Fibroblast of skin of scalp (primary cell): ENCODE measurements around the gene ALS2CL.
"Not testable (repeated sequence)": the region's sequence is repeated elsewhere in the genome, so short reads cannot be mapped to it uniquely, and the experiment has no call there.

Source experiments
- DNase-seq: peaks from one replicate; pipeline ENCODE4 v3.0.0-alpha.2; 2013

ALS2CL gene

DNA sequence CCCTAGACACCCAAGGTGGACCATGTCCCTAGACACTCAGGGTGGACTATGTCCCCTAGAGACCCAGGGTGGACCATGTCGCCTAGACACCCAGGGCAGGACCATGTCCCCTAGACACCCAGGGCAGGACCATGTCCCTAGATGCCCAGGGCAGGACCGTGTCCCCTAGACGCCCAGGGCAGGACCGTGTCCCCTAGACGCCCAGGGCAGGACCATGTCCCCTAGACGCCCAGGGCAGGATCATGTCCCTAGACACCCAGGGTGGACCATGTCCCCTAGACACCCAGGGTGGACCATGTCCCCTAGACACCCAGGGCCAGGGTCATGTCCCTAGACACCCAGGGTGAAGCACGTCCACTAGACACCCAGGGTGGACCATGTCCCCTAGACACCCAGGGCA is 10.9 kb upstream of the ALS2CL start:
- DNase-seq = not testable (repeated sequence)

DNA sequence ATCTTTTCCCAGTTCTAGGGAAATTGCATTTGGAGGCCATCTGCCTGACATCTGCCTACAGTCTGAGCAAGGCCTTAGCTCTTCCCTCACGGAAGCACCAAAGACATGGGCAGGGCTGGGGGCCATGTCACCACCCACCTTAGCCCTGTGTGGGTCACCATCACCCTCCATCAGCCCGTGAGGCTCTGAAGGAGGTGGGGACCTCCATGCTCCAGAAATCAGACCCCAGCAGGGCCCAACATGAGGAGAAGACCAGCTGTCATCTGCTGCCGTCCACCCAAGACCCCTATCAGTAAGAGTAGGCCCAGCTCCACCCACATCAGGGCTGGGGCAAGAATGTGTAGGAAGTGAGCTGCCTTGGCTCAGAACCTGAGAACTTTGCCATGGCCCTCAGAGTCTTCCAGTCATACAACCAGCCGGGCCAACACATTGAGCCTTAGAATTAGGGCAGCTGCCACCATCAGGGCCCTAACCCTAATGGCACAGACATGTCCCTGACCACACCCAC is 9.6 kb upstream of the ALS2CL start:
- no peak for DNase-seq

DNA sequence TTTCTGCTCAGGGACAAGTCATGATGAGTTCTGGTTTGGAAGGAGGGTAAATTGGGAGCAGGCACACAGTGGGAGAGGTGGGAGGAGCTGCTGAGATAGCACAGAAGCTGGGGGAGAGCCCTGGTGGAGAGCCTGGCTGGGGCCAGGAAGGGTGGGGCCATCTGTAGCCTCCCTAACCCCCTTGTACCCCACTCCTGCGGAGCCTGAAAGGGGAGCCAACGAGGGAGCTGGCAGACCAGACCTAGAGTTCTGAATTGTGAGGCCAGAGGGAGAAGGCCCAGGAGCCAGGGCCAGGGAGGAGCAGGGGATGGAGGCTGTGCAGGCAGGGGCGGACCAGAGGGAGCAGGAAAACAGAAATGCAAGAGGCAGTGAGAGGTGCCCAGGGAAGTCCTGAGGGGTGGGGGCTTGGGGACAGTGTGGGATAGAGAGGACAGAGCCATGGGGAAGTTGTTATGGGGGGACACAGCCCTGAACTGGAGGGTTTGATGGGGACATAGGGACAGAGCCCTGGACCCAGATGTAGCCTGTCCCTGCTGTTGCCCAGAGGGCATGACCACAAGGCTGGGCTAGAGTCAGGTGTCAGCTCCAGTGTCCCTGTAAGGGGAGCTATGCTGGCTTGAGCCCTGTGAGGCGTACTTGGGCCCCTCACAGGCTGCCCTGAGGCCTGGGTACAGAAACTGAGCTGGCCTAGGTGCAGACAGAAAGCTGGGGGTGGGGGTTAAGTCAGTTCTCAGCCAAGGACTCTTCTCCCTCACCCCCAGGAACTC is 8.9 kb upstream of the ALS2CL start:
- no peak for DNase-seq

DNA sequence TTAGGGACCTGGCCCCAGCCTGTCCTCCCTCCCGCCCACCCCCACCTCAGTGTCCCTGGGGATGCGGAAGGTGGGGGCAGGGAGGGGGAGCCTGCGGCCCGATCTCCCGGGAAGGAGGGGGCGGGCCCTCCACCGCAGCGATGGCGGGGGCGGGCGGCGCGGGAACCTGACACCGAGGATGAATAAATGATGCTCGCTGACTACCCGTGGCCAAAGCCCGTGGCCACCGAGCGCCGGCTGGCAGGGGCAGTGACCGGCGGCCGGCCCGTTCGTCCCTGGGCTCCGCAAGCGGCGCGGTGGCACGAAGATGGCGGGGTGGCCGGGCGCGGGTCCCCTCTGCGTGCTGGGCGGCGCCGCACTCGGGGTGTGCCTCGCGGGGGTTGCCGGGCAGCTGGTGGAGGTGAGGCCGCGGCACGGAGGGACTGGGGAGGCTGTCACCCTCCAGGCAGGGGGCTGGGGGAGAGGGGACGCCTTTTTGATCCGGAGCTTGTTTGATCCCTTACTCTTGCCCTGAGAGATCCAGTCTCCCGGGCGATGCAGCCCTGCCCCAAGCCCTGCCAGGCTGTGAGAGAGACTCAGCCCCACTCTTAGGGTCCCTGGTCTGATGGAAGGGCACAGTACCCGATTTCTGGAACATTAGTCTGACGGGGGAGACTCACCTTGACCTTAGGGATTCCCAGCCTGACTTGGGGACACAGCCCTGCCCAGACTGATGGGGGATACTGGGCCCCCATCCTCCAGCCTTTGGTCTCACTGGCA is 7.9 kb upstream of the ALS2CL start, which contains the start of gene TMIE:
Gene TMIE, plus strand, starts transcription at position 212 of the 759 bp plus-strand sequence. Its CDS starts 96 bp downstream, at position 308.
- no peak for DNase-seq

DNA sequence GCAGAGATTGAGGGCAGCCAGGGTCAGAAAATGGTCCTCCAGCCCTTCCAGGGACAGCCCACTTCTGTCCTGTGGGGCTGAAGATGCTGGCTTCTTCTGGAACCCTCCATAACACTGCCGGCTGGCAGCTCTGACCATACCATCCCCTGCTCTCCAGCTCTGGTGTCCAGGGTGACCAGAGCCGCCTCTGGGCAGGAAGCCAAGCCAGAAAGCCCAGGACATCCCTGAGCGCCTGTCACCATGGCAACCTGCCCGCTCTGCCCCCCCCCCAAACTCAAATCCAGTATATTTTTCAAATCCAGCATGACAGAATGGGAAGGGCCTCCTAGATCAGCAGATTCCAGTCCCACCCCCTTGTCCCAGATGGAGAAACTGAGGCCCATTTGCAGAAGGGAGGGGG is 7.3 kb upstream of the ALS2CL start:
- DNase-seq = no peak

DNA sequence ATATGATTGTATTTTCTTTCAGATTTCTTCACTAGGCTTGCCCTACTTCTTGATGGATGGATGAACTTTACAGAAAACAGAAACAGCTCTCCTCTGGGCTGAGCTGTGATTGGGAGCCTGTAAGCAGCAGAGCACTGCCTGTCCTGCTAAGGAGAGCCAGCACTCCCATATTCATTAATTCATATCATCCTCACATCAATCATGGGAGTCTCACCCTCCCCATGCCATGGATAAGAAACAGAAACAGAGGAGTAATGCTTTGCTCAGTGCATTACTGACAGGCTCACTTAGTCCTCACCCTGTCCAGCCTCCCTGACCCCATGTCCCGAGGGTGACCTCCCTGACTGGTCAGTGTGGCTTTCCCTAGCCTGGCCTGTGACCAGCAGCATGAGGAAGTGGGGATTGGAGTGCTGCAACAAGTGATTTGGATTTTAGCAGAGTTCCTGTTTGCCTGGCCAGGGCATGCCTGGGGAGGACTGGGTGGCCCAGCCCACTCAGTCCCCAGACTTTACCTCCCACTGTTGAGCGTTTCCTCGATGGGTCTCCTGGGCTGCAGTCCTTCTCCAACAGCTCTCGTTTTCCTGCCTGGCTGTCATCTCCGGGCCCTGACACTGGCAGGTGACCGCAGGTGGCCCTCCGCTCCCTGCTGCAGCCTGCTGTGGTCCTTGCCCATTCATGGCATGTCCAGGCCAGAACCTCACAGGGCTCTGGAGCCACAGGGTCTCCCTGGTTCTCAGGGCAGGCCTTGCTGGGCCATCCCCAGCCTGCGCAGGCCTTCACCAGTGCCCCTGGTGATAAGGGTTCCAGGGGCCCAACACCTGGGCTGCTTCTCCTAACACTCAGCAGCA is 6.4 kb upstream of the ALS2CL start:
- no peak for DNase-seq

DNA sequence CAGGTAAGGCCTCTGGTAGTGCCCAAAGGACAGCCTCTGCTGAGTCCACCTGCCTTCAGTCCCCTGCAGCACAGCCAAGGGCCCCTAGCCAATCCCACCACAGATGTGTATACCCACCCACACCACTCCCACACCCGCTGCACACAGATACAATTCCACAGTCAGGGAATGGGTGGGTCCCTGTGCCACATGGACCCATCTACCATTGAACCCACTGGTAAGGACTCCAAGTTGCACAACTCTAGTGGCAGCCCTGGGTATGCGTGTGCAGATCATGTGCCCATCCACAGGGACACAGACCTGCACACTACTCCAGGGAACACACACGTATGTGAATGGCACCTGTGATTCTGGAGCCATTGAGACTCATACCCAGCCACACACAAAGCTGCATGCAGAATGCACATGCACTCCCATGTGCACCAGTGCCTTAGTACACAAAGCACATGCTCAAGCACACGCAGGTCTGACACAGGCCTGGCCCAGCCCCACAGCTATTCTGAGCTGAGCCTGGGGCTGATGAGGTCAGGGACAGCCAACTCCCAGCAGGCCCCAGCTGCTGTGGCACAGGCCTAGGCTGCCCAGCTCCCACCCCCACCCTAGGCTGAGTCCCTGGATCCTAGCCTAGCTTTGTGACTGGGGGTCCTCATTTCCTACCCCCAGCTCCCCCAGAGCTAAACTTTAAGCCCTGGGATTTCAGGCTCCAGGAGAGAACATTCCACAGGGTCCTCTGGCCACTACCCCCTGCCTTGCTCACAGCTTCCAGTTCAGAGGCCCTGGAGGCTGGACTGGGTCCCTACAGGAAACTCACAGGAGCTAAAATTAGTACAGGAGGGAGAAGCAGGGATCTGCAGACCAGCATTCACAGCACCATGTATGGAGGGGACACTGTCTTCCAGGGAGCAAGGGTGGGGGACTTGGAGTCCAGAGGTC is 2.7 kb upstream of the ALS2CL start:
- peak; percentile 55 for DNase-seq

DNA sequence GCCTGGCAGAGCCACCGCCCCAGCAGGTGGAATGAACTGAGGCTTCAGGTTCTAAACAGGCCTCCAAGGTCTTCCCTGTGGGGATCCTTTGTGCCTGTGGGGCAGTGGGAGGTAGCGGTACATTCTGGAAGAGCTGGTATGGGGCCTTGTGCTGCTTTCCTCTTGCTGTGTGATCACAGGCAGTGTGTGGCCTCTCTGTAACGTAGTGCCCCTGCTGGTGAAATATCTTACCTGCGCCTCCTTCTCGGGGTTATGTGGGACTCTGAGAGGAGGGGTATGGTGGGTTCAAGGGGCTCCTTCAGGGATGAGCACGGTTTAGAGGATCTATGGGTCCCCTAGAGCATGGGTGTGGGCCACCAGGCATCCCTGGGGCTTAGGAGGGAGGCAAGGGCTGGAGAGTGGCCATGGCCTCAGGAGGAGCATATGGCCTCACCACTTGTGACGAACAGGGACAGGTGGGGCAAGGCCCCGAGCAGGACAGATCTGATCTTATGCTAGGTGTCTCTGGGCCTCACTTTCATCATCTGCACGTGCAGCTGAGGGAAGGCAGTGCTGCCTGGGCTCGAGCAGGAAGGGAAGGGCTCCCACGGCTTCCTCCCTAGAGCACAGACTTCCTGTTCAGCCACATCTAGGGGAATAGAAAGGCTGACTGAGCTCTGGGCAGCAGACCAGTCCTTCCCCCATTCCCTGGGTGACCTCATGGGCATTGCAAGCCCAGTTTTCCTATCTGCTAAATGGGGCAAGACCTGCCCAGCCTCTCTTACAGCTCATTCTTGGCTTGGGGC is 1.9 kb upstream of the ALS2CL start:
- no peak for DNase-seq

DNA sequence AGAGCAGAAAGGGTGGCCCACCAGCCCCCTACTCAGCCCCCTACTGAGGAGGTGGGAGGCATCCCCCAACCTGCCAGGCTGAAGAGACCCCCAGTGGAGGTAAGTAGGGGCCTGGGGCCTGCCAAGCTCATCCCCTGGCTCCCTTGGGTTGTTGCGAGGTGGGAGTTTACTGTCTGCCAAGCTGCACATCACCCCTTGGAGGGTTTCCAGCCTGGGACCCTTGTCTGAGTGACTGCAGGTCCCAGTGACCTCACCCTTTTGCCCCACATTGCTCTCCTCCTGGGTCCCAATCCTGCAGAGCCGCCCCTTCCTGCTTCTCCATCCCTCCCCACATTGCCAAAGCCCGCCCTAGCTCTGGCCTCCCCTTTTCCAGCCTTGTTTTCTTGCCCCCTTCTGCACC is 1.0 kb upstream of the ALS2CL start:
- DNase-seq = no peak

DNA sequence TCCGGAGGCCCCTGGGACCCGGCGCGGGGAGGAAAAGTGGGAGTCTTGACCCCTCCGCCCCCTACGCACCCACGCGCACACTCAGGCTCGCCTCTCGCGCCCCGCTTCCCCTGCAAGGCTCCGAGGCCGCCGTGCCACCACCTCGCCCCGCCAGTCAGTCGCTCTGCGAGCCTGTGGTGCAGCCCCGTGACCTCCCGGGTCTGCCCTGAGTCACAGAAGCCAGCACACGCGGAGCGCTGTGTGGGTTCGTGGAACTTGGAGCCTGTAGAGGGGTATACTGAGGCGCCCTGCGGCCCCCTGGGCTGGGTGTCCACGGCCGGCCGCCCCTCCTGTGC is 380 bp upstream of the ALS2CL start:
- DNase-seq = no peak

DNA sequence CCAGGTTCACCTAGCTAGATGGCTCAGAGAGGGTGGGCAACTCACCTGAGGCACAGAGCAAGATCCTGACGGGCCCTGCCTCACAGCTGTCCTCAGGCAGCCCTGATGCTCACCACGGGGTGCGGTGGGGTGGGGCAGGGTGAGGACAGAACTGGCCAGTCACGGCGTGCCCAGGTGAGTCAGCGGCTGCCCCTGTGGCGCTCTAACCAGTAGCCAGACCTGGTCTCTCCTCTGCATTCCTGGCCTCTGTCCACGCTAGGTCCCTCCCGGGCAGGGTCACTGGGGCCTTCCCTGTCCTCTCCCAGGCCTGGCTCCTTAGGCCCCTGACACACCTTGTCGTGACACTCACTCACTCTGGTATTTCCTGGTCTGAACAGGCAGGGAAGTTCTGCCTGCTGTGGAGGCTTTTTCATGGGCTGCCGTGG is 901 bp downstream of the ALS2CL start:
- DNase-seq = no peak

DNA sequence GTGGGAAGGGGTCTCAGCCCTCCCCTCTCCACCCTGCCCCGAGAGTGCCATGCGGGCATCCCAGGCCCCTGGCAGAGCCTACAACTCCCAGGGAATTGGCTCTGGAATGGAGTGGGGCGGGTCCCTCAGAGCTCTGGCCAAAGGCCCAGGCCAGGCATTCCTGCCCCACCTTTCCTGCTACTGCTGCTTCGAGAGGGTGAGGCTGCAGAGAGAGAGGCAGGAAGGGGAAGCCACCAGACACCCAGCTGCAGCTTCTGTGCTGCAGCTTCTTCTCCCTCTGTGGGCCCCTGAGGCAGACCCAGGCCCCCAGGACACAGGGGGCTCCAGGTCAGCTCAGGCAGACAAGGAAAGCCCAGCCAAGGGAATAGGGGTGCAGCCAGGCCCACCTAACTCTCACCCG is 2.7 kb downstream of the ALS2CL start:
- DNase-seq = no peak

DNA sequence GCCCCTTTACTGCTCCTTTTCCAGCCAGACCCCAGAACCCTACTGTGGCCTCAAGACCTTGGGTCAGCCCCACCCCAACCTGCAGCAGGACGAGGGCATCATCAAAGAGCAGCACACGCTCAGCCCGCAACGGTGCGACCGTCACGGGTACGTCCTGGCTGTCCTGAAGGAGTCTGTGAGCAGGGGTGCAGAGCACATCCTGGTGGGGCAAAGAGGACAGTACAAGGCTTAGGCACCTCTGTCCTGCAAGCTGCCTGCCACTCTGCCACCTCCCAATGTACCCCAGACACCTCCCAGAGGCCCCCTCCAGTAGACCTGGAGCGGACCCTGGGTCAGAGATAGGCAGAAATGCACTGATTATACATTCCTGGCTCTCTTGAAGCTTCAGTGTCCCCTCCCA is 8.0 kb downstream of the ALS2CL start:
- DNase-seq = no peak

DNA sequence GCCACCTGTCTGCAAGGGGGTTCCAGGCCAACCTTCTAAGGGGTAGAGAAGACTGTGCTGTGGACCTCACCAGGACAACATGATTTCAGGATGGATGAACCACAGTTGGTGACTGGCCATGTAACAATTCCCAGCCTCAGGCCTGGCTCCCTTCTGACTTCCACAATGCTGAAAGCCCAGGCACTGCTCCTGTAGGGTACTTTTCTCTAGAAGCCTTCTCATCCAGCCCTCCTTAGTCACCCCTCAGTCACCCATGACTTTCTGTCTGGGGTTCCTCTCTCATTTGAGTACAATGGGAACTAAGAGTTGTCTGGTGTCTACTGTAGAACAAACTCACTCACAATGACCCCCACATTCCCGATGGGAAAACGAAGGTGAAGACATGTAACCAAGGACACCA is 8.6 kb downstream of the ALS2CL start:
- DNase-seq = no peak

DNA sequence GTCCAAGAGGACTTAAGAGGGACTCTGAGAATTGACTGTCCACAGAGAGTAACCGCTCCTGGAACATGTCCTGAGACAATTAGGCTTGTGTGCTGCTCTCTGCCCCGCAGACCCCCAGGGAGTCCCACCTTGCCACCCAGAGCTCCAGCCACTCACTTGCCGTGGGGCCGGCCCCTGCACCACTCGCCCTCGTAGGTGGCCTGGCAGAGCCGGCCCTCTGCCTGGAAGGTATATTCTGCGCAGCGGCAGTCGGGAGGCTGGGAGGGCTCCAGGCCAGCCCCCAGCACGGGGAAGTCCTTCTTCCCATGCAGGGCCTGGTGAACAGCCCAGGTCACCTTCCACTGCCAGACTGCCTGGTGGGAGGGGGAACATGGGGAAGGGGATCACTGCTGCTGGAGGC is 10.5 kb downstream of the ALS2CL start:
- DNase-seq = no peak

DNA sequence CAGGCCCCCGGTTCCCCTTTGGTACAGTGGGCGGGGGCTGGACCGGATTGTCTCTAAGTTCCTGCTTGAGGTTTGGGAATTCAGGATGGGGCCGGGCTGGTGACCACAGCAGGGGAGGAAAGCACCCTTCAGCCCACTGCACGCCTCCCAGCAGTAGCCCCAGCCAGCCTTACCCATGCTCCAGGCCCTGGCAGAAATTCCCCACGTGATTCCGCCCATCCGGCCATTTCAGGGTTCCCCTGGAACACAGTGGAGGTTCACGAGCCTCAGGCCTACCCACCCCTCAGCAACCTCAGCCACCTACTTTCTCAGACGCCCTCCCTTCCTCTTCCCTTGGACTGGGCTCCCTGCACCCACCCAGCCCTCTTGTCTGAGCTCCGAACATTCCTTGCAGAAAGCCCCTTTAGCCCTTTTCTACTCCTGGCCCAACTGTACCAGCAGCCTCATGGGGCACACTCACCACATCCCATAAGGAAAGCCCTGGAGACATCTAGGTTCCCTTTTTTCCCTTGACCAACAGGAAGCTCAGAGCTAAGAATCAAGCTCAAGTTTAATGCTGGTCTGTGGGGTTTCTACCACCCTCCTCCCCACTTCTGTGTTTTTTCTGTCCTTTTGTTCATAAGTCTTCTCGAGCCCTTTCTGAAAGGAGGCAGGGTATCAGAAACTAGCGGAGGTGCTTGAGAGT is 11.5 kb downstream of the ALS2CL start:
- DNase-seq = no peak

DNA sequence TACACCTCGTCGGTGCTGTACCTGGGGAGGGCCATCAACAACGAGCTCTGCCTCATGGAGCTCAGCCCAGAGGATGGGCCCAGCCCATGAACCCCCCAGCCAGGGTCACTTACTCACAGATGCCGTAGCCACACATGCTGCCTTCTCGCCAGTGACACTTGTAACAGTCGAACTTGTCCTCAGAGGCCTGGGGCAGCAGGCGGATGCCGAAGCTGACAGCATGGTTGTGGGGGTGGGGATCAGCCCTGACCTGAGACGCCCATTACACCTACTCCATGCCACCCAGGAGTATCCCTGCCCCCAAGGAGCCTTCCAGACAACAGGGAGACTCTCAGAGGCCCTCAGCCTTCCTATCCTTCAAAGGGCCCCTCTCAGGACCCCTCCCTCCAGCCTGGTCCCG is 12.1 kb downstream of the ALS2CL start:
- DNase-seq = no peak

DNA sequence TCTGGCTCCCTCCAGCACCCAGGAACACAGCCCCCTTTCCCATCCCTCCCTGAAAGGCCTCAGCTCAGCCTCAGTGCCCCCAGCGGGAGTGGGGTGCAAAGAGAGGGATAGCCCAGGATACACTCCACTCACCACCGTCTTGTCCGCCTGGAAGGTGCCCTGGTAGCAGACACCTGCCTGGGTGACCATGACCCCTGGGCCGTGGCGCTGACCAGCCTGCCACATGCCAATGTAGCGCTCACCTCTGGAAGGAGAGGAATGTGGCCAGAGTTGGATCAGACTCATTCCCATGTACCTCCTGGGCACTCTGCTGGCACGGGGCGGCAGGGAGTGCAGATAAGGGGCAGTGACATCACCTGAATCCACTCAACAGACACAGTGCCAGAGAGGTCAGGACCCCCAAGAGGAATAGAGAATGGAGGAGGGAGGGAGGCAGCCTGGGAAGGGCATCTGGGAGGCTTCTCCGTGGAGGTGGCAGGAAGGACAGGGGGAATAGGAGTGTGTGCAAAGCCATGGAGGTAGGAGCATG is 13.1 kb downstream of the ALS2CL start:
- DNase-seq = no peak

DNA sequence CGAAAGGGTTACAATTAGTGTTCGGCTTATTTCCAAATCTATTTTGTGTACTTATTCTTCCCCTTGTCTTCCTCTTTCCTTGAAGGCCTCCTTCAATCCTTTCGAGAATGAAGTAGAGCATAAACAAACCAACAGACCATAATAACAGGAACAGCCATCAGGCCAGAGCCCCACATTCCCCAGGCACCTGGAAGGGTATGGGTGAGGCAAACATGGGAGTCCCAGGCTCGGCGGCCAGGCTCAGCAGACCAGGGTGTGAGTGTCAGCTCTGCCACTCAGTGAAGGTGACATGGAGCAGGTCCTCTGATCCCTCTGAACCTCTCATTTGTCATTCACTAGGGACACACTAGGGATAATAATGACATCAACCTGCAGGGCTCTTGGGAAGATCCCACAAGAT is 13.8 kb downstream of the ALS2CL start:
- DNase-seq = no peak

DNA sequence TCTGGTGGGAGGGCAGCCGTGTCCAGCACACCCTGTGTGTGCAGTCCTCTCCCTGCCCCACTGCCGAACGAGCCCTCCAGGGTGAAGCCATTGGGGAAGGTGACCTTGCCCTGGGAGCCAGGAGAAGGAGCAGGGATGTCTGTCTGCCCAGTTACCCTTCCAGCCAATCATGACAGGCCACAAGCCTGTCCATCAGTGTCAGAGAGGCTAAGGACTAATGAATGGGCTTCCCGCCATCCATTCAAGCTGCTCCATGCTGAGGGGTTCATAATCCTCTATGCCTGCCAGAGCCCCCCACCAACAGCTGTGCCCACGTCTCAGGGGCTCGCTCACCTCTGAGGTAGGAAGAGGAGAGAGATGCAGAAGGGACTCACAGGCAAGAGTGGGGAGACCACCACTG is 15.2 kb downstream of the ALS2CL start:
- no peak for DNase-seq
